Retinal pigment epithelial cell (primary cell): ENCODE results near the gene PNLIP.

Experiments
- DNase-seq: peaks from one replicate; pipeline ENCODE4 v3.0.0-alpha.2; 2010; ENCODE audit warnings: low read depth
- H3K4me3 ChIP-seq: 2 replicates; pipeline ENCODE4 v1.5.1; 2011; ENCODE audit warnings: mild to moderate bottlenecking, low read length, control low read depth, moderate library complexity
- CTCF ChIP-seq: conservative IDR thresholded peaks from 2 replicates; pipeline ENCODE4 v1.5.1; 2011; ENCODE audit warnings: low read depth, low read length, control low read depth, inconsistent platforms

Gene PNLIP

GRCh38 chr10:116548301-116548700 lies 2.6 kb downstream of the PNLIP start:
- no peak overlapping the region for H3K4me3 ChIP-seq
- no peak for TF ChIP-seq CTCF
- DNase-seq, result no peak

GRCh38 chr10:116553378-116553980 lies 7.7 kb downstream of the PNLIP start:
- no peak overlapping the region for H3K4me3 ChIP-seq
- TF ChIP-seq CTCF, result no peak
- DNase-seq, result no peak

- TF ChIP-seq CTCF, result no peak
- DNase-seq, result no peak
- H3K4me3 ChIP-seq, result no peak overlapping the region
Observed at GRCh38 chr10:116554628-116555027, 8.9 kb downstream of the PNLIP start.

GRCh38 chr10:116555880-116556279 lies 10.1 kb downstream of the PNLIP start:
- H3K4me3 ChIP-seq, result no peak overlapping the region
- no peak for TF ChIP-seq CTCF
- no peak for DNase-seq

GRCh38 chr10:116557305-116557880 lies 11.7 kb downstream of the PNLIP start:
- no peak for TF ChIP-seq CTCF
- H3K4me3 ChIP-seq, result no peak overlapping the region
- DNase-seq, result no peak

GRCh38 chr10:116565534-116565933 lies 19.8 kb downstream of the PNLIP start:
- no peak for TF ChIP-seq CTCF
- no peak overlapping the region for H3K4me3 ChIP-seq
- DNase-seq, result no peak

GRCh38 chr10:116566932-116567331 lies 21.2 kb downstream of the PNLIP start:
- TF ChIP-seq CTCF, result no peak
- no peak for DNase-seq
- H3K4me3 ChIP-seq, result no peak overlapping the region
